WTC11 (cell line): ENCODE measurements around the gene SVIP. TPM values are rescaled to one million over a fixed set of nuclear protein-coding genes. Genes with fewer than 3 reads are reported as not detected.

Experiments used
- ATAC-seq: fragments of 200-7000 bp; cut with Tn5 transposase; 2 replicates; pipeline ENCODE4 v1.10.0; 2021; ENCODE audit warnings: mild to moderate bottlenecking, moderate library complexity
- CTCF ChIA-PET: fragments of 300-600 bp; sonication (Branson Sonifier 250); formaldehyde crosslinking; loops from one replicate; lab custom pipeline; 2021; ENCODE audit warnings: antibody characterized with exemption; lab: Charles Lee
- POLR2A ChIA-PET: fragments of 350-600 bp; sonication (Branson Sonifier 250); formaldehyde crosslinking; loops from one replicate; lab custom pipeline; 2021; ENCODE audit warnings: antibody characterized with exemption; lab: Charles Lee
- DNase-seq: peaks from one replicate; pipeline ENCODE4 v3.0.0; 2021; ENCODE audit warnings: low spot score
- H3K27ac Mint-ChIP-seq: 2 replicates; pipeline ENCODE4 v1.8.0; 2021; ENCODE audit warnings: mixed read lengths
- H3K27me3 Mint-ChIP-seq: 2 replicates; pipeline ENCODE4 v1.8.0; 2021; ENCODE audit warnings: low read depth, mild to moderate bottlenecking, moderate library complexity, mixed read lengths
- H3K36me3 Mint-ChIP-seq: 2 replicates; pipeline ENCODE4 v1.8.0; 2021; ENCODE audit warnings: mixed read lengths
- H3K4me1 Mint-ChIP-seq: 2 replicates; pipeline ENCODE4 v1.8.0; 2022; ENCODE audit warnings: mixed read lengths
- H3K4me3 Mint-ChIP-seq: 2 replicates; pipeline ENCODE4 v1.8.0; 2021; ENCODE audit warnings: mild to moderate bottlenecking, moderate library complexity, mixed read lengths
- H3K9me3 Mint-ChIP-seq: 2 replicates; pipeline ENCODE4 v1.8.0; 2021; ENCODE audit warnings: mixed read lengths
- ATF2 ChIP-seq: sonication (generic); formaldehyde crosslinking; IDR thresholded peaks from 2 replicates; pipeline ENCODE4 v1.8.1; 2022; ENCODE audit warnings: low read depth, missing genetic modification reagents, borderline replicate concordance
- CREB1 ChIP-seq: sonication (generic); formaldehyde crosslinking; IDR thresholded peaks from 2 replicates; pipeline ENCODE4 v1.8.0; 2023; ENCODE audit warnings: mild to moderate bottlenecking, missing genetic modification reagents
- E2F5 ChIP-seq: sonication (generic); formaldehyde crosslinking; IDR thresholded peaks from 2 replicates; pipeline ENCODE4 v1.8.1; 2022; ENCODE audit warnings: mild to moderate bottlenecking, moderate library complexity, missing genetic modification reagents
- EMX1 ChIP-seq: fragments of 250-450 bp; sonication (Bioruptor Pico); IDR thresholded peaks from 2 replicates; pipeline ENCODE4 v1.8.0; 2021; ENCODE audit warnings: mild to moderate bottlenecking
- ESRRA ChIP-seq: sonication (generic); formaldehyde crosslinking; IDR thresholded peaks from 2 replicates; pipeline ENCODE4 v1.8.1; 2022; ENCODE audit warnings: mild to moderate bottlenecking, missing genetic modification reagents, borderline replicate concordance
- GABPB1 ChIP-seq: sonication (generic); formaldehyde crosslinking; IDR thresholded peaks from 2 replicates; pipeline ENCODE4 v1.8.1; 2023; ENCODE audit warnings: mild to moderate bottlenecking, missing genetic modification reagents
- HMGA2 ChIP-seq: fragments of 250-450 bp; sonication (Bioruptor Pico); IDR thresholded peaks from 2 replicates; pipeline ENCODE4 v1.4.0; 2021; ENCODE audit warnings: mild to moderate bottlenecking, moderate library complexity
- JAZF1 ChIP-seq: fragments of 250-450 bp; sonication (Bioruptor Pico); IDR thresholded peaks from 2 replicates; pipeline ENCODE4 v1.9.0; 2021; ENCODE audit warnings: moderate library complexity, mild to moderate bottlenecking, inconsistent platforms
- RELA ChIP-seq: sonication (generic); formaldehyde crosslinking; IDR thresholded peaks from 2 replicates; pipeline ENCODE4 v1.8.1; 2022; ENCODE audit warnings: missing genetic modification reagents, mild to moderate bottlenecking, borderline replicate concordance
- RORB ChIP-seq: fragments of 250-450 bp; sonication (Bioruptor Pico); IDR thresholded peaks from 2 replicates; pipeline ENCODE4 v1.9.0; 2021; ENCODE audit warnings: mild to moderate bottlenecking
- SMAD3 ChIP-seq: sonication (generic); formaldehyde crosslinking; IDR thresholded peaks from 2 replicates; pipeline ENCODE4 v1.8.0; 2022; ENCODE audit warnings: missing genetic modification reagents, mild to moderate bottlenecking, borderline replicate concordance
- STAT6 ChIP-seq: sonication (generic); formaldehyde crosslinking; conservative IDR thresholded peaks from 2 replicates; pipeline ENCODE4 v1.8.1; 2023; ENCODE audit warnings: mild to moderate bottlenecking, low read depth, missing genetic modification reagents, moderate library complexity
- USF2 ChIP-seq: sonication (generic); formaldehyde crosslinking; IDR thresholded peaks from 2 replicates; pipeline ENCODE4 v1.8.1; 2023; ENCODE audit warnings: mild to moderate bottlenecking, missing genetic modification reagents, moderate library complexity
- ZNF138 ChIP-seq: sonication (generic); formaldehyde crosslinking; conservative IDR thresholded peaks from 2 replicates; pipeline ENCODE4 v1.8.1; 2022; ENCODE audit warnings: mild to moderate bottlenecking, moderate library complexity, missing genetic modification reagents
- ZNF232 ChIP-seq: sonication (generic); formaldehyde crosslinking; IDR thresholded peaks from 2 replicates; pipeline ENCODE4 v1.8.0; 2022; ENCODE audit warnings: mild to moderate bottlenecking, missing genetic modification reagents
- ZNF512 ChIP-seq: sonication (generic); formaldehyde crosslinking; IDR thresholded peaks from 2 replicates; pipeline ENCODE4 v1.8.1; 2022; ENCODE audit warnings: missing genetic modification reagents, borderline replicate concordance
- total RNA-seq: library from RNA; stranded (reverse); gene quantifications from 3 replicates; pipeline ENCODE4 v1.2.3, GENCODE V29; 2021
- TF ChIP-seq, protein P1 (sequence below): sonication (generic); formaldehyde crosslinking; IDR thresholded peaks from 2 replicates; pipeline ENCODE4 v1.8.0; 2023; ENCODE audit warnings: mild to moderate bottlenecking, missing genetic modification reagents
- TF ChIP-seq, protein P2 (sequence below): fragments of 250-450 bp; sonication (Bioruptor Pico); IDR thresholded peaks from 2 replicates; pipeline ENCODE4 v1.8.0; 2021; ENCODE audit warnings: mild to moderate bottlenecking
- TF ChIP-seq, protein P3 (sequence below): sonication (generic); formaldehyde crosslinking; IDR thresholded peaks from 2 replicates; pipeline ENCODE4 v1.8.1; 2023; ENCODE audit warnings: mild to moderate bottlenecking, missing genetic modification reagents, moderate library complexity
- TF ChIP-seq, protein P4 (sequence below): sonication (generic); formaldehyde crosslinking; IDR thresholded peaks from 2 replicates; pipeline ENCODE4 v1.8.0; 2022; ENCODE audit warnings: mild to moderate bottlenecking, missing genetic modification reagents

The SVIP gene
- total RNA-seq, 1 experiment from 2014 or later = 9.1 TPM

DNA sequence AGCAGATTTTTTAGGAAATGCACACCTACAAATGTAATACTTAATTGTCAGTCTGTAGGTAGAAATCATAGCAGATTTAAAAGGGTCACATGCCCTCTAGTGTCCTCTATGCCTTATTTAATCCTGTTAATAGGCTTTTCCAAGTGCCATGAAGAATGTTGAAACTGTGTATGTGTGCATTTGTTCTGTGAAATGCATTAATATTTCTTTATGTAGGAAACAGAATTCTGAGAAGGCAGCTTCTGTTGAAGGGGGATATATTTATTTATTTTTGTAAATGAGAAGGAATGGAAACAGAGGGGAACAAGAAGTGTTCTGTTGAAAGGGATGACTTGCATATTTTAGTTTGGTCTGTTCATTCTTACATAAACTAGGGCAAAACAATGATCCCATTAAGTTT, 51.0 kb downstream of the SVIP start:
- H3K4me1 Mint-ChIP-seq = peaks cover 10% of the 10 kb centered on the region
- H3K27me3 Mint-ChIP-seq = no peaks in the 10 kb centered on the region
- ChIA-PET POLR2A (no interaction called here), CTCF (interaction anchor here (1.2 kb wide), 1 partner anchor 9 kb away, joined by 3 read pairs; no protein-coding TSS in a partner anchor)
- DNase-seq (no peak), ATAC-seq (peak; percentile 43; the same call in 1 of the 2 replicates)
- no peak overlapping the region for H3K4me3 Mint-ChIP-seq
- H3K36me3 Mint-ChIP-seq = no peaks in the 10 kb centered on the region
- H3K9me3 Mint-ChIP-seq = peaks cover 3% of the 10 kb centered on the region; the same call in 1 of the 2 replicates
- TF ChIP-seq EMX1 = no peak
- TF ChIP-seq, protein P1, sequence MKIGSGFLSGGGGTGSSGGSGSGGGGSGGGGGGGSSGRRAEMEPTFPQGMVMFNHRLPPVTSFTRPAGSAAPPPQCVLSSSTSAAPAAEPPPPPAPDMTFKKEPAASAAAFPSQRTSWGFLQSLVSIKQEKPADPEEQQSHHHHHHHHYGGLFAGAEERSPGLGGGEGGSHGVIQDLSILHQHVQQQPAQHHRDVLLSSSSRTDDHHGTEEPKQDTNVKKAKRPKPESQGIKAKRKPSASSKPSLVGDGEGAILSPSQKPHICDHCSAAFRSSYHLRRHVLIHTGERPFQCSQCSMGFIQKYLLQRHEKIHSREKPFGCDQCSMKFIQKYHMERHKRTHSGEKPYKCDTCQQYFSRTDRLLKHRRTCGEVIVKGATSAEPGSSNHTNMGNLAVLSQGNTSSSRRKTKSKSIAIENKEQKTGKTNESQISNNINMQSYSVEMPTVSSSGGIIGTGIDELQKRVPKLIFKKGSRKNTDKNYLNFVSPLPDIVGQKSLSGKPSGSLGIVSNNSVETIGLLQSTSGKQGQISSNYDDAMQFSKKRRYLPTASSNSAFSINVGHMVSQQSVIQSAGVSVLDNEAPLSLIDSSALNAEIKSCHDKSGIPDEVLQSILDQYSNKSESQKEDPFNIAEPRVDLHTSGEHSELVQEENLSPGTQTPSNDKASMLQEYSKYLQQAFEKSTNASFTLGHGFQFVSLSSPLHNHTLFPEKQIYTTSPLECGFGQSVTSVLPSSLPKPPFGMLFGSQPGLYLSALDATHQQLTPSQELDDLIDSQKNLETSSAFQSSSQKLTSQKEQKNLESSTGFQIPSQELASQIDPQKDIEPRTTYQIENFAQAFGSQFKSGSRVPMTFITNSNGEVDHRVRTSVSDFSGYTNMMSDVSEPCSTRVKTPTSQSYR (CRISPR knock-in tag) = no peak
- TF ChIP-seq, protein P2, sequence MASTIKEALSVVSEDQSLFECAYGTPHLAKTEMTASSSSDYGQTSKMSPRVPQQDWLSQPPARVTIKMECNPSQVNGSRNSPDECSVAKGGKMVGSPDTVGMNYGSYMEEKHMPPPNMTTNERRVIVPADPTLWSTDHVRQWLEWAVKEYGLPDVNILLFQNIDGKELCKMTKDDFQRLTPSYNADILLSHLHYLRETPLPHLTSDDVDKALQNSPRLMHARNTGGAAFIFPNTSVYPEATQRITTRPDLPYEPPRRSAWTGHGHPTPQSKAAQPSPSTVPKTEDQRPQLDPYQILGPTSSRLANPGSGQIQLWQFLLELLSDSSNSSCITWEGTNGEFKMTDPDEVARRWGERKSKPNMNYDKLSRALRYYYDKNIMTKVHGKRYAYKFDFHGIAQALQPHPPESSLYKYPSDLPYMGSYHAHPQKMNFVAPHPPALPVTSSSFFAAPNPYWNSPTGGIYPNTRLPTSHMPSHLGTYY (CRISPR knock-in tag) = no peak
- TF ChIP-seq HMGA2 (CRISPR knock-in tag) = no peak
- no peak for TF ChIP-seq ESRRA (CRISPR knock-in tag)
- TF ChIP-seq, protein P3, sequence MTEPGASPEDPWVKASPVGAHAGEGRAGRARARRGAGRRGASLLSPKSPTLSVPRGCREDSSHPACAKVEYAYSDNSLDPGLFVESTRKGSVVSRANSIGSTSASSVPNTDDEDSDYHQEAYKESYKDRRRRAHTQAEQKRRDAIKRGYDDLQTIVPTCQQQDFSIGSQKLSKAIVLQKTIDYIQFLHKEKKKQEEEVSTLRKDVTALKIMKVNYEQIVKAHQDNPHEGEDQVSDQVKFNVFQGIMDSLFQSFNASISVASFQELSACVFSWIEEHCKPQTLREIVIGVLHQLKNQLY (CRISPR knock-in tag) = no peak
- no peak for TF ChIP-seq RORB (CRISPR knock-in tag)
- TF ChIP-seq CREB1 = no peak
- TF ChIP-seq SMAD3 (CRISPR knock-in tag) = no peak
- TF ChIP-seq ZNF138 (CRISPR knock-in tag) = no peak
- TF ChIP-seq, protein P4, sequence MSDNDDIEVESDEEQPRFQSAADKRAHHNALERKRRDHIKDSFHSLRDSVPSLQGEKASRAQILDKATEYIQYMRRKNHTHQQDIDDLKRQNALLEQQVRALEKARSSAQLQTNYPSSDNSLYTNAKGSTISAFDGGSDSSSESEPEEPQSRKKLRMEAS (CRISPR knock-in tag) = no peak
- TF ChIP-seq ZNF232 (CRISPR knock-in tag) = no peak
- TF ChIP-seq ZNF512 (CRISPR knock-in tag) = no peak
- no peak for TF ChIP-seq JAZF1 (CRISPR knock-in tag)
- no peak for TF ChIP-seq USF2 (CRISPR knock-in tag)
- TF ChIP-seq STAT6 (CRISPR knock-in tag) = no peak
- no peak for TF ChIP-seq ATF2
- no peak for TF ChIP-seq GABPB1 (CRISPR knock-in tag)
- no peak for TF ChIP-seq RELA
- no peak for TF ChIP-seq E2F5
- H3K27ac Mint-ChIP-seq = no peak overlapping the region
